Naive thymus-derived CD4-positive, alpha-beta T cell (primary cell): ENCODE data around the gene STK38. TPM values are rescaled to one million over a fixed set of nuclear protein-coding genes. Genes with fewer than 3 reads are reported as not detected.
"Not testable (repeated sequence)": the region's sequence is repeated elsewhere in the genome, so short reads cannot be mapped to it uniquely, and the experiment has no call there.

Source experiments
- ATAC-seq: fragments of 150-1000 bp; cut with Tn5 transposase; 2 replicates; pipeline ENCODE4 v1.10.0; 2021; ENCODE audit warnings: mild to moderate bottlenecking, moderate library complexity
- CTCF ChIA-PET: fragments of 350-600 bp; sonication (Branson Sonifier 250); formaldehyde crosslinking; loops from one replicate; lab custom pipeline; 2021; ENCODE audit warnings: antibody characterized with exemption; lab: Charles Lee
- POLR2A ChIA-PET: fragments of 350-600 bp; sonication (Branson Sonifier 250); formaldehyde crosslinking; loops from one replicate; lab custom pipeline; 2021; ENCODE audit warnings: antibody characterized with exemption, inconsistent platforms; lab: Charles Lee
- DNase-seq, 9 donors: peaks; one replicate each; pipeline versions ENCODE4 v3.0.0 to v3.0.0-alpha.2; 2020 to 2022; ENCODE audit warnings: mixed read lengths in 1 of 9
- H3K27ac ChIP-seq: one replicate; pipeline ENCODE4 v1.7.0; 2013; ENCODE audit warnings: mild to moderate bottlenecking, low read depth, low read length, moderate library complexity
- H3K27me3 ChIP-seq, 2 donors: one replicate each; pipeline ENCODE4 v1.7.0; 2013; ENCODE audit warnings: low read length in 2 of 2, mild to moderate bottlenecking in 2 of 2, moderate library complexity in 2 of 2; ENCODE audit not compliant: control insufficient read depth in 2 of 2, insufficient read depth in 2 of 2
- H3K36me3 ChIP-seq, 3 experiments: 1 replicate in 2 of 3; 2 replicates in 1 of 3; pipeline ENCODE4 v1.7.0; 2013; ENCODE audit warnings: low read length in 3 of 3, mild to moderate bottlenecking in 3 of 3, moderate library complexity in 1 of 3; ENCODE audit not compliant: insufficient read depth in 3 of 3, control insufficient read depth in 2 of 3
- H3K4me1 ChIP-seq, 2 donors: one replicate each; pipeline ENCODE4 v1.7.0; 2013; ENCODE audit warnings: low read length in 2 of 2, mild to moderate bottlenecking in 2 of 2, moderate library complexity in 1 of 2; ENCODE audit not compliant: control insufficient read depth in 2 of 2, insufficient read depth in 2 of 2
- H3K4me3 ChIP-seq: 2 replicates; pipeline ENCODE4 v1.7.0; 2013; ENCODE audit warnings: mild to moderate bottlenecking, low read length
- H3K9me3 ChIP-seq, 3 experiments: 1 replicate in 2 of 3; 2 replicates in 1 of 3; pipeline ENCODE4 v1.7.0; 2013; ENCODE audit warnings: low read length in 3 of 3; ENCODE audit not compliant: control insufficient read depth in 2 of 3
- H3K27ac Mint-ChIP-seq, 9 donors: one replicate each; pipeline ENCODE4 v1.8.0; 2020 to 2022; ENCODE audit warnings: mixed read lengths in 9 of 9, mild to moderate bottlenecking in 8 of 9, moderate library complexity in 5 of 9, inconsistent platforms in 2 of 9
- H3K27me3 Mint-ChIP-seq, 5 donors: one replicate each; pipeline ENCODE4 v1.8.0; 2021 to 2022; ENCODE audit warnings: mixed read lengths in 5 of 5, mild to moderate bottlenecking in 1 of 5
- H3K36me3 Mint-ChIP-seq, 5 donors: one replicate each; pipeline ENCODE4 v1.8.0; 2020 to 2022; ENCODE audit warnings: mixed read lengths in 5 of 5, mild to moderate bottlenecking in 3 of 5, inconsistent platforms in 1 of 5
- H3K4me1 Mint-ChIP-seq, 7 donors: one replicate each; pipeline ENCODE4 v1.8.0; 2020 to 2022; ENCODE audit warnings: mixed read lengths in 7 of 7, mild to moderate bottlenecking in 3 of 7, inconsistent platforms in 1 of 7
- H3K4me3 Mint-ChIP-seq, 10 donors: one replicate each; pipeline ENCODE4 v1.8.0; 2020 to 2022; ENCODE audit warnings: mild to moderate bottlenecking in 10 of 10, mixed read lengths in 10 of 10, moderate library complexity in 6 of 10, inconsistent platforms in 2 of 10
- H3K9me3 Mint-ChIP-seq, 11 donors: one replicate each; pipeline ENCODE4 v1.8.0; 2020 to 2022; ENCODE audit warnings: mixed read lengths in 11 of 11, mild to moderate bottlenecking in 4 of 11, inconsistent platforms in 1 of 11, moderate library complexity in 1 of 11
- intact Hi-C, 2 donors: fragments of 100-400 bp; cut with micrococcal nuclease; formaldehyde crosslinking; loops; one replicate each; pipeline ENCODE4 v1.15.1; 2023
- polyA plus RNA-seq, 2 donors: library from polyadenylated mRNA; unstranded; fragments of 300-500 nt; fragmentation: Illumina TruSeq; gene quantifications; one replicate each; pipeline ENCODE4 v1.2.3, GENCODE V29; 2021
- total RNA-seq, 6 experiments: library from RNA in 5 of 6; stranded (reverse) in 5 of 6; gene quantifications; 1 replicate in 5 of 6; 2 replicates in 1 of 6; pipeline ENCODE4 v1.2.3 and lab custom pipeline; 2021 to 2026

The STK38 gene
- total and polyA plus RNA-seq, 7 experiments from 2014 or later = 56.6 to 193 (median 95.0) TPM

GRCh38 chr6:36572353-36573311, 25.4 kb upstream of the STK38 start:
- DNase-seq, H3K4me1 ChIP-seq, H3K27me3 ChIP-seq, H3K27ac ChIP-seq, H3K36me3 ChIP-seq, H3K9me3 ChIP-seq, H3K27ac Mint-ChIP-seq, intact Hi-C loops, H3K27me3 Mint-ChIP-seq, H3K9me3 Mint-ChIP-seq, H3K4me3 ChIP-seq, H3K4me1 Mint-ChIP-seq, H3K4me3 Mint-ChIP-seq, ATAC-seq, H3K36me3 Mint-ChIP-seq: not testable (repeated sequence)
- ChIA-PET CTCF (interaction anchor here (0.7 kb wide), 1 partner anchor 487 kb away, joined by 5 read pairs; no protein-coding TSS in a partner anchor), POLR2A (interaction anchor here (1.3 kb wide), 1 partner anchor 7 kb away, joined by 3 read pairs; no protein-coding TSS in a partner anchor)

DNA sequence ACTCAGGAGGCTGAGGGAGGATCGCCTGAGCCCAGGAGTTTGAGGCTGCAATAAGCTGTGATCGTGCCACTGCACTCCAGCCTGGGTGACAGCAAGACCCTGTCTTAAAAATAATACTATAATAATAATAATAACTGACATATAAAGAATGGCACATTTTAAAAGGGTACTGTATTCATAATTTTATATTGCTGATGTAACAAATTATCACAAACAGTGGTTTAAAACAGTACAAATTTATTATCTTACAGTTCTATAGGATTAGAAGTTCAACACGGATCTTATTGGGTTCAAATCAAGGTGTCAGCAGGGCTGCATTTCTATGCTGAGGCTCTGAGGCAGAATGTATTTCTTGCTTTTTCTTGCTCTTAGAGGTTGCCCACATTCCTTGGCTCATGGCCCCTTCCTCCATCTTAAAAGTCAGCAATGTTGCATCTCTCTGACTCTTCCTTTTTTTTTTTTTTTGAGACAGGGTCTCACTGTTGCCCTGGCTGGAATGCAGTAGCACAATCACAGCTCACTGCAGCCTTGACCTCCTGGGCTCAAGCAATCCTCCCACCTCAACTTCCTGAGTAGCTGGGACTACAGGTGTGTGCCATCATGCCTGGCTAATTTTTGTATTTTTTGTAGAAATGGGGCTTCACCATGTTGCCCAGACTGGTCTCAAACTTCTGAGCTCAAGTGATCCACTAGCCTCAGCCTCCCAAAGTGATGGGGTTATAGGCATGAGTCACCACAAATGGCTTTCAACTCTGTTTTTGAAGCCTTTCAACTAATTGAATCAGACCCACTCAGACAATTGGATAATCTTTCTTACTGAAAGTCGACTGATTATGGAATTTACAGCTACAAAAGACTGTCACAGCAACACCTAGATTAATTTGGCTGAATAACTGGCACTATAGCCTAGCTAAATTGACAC, 24.1 kb upstream of the STK38 start:
- Mint-ChIP-seq H3K4me3 (no peak overlapping the region), H3K9me3 (peaks cover 0 to 2% (median 0%) of the 10 kb centered on the region in 11 donors), H3K27me3 (no peaks in the 10 kb centered on the region), H3K36me3 (no peaks in the 10 kb centered on the region), H3K27ac (no peak overlapping the region), H3K4me1 (no peaks in the 10 kb centered on the region)
- DNase-seq = no peak
- H3K27ac ChIP-seq = no peak overlapping the region
- ATAC-seq = no peak
- no peak overlapping the region for H3K4me3 ChIP-seq
- POLR2A ChIA-PET = interaction anchor here (0.6 to 1.3 kb wide), 2 partner anchors 9 to 231 kb away, joined by 3 to 4 read pairs; no protein-coding TSS in a partner anchor
- no peaks in the 10 kb centered on the region for H3K9me3 ChIP-seq
- no peaks in the 10 kb centered on the region for H3K4me1 ChIP-seq
- CTCF ChIA-PET = no interaction called here
- intact Hi-C loops = no loop called here
- H3K36me3 ChIP-seq = no peaks in the 10 kb centered on the region
- H3K27me3 ChIP-seq = no peaks in the 10 kb centered on the region

- no peak overlapping the region for H3K27ac ChIP-seq
- CTCF ChIA-PET = interaction anchor here (0.7 kb wide), 1 partner anchor 27 kb away, joined by 4 read pairs; no protein-coding TSS in a partner anchor
- Mint-ChIP-seq H3K4me1 (no peaks in the 10 kb centered on the region), H3K36me3 (no peaks in the 10 kb centered on the region), H3K27me3 (no peaks in the 10 kb centered on the region), H3K9me3 (peaks cover 0 to 2% (median 0%) of the 10 kb centered on the region in 11 donors), H3K4me3 (no peak overlapping the region), H3K27ac (no peak overlapping the region)
- POLR2A ChIA-PET = interaction anchor here (0.6 kb wide), 1 partner anchor 25 kb away, joined by 7 read pairs; no protein-coding TSS in a partner anchor
- intact Hi-C loops = no loop called here
- no peaks in the 10 kb centered on the region for H3K4me1 ChIP-seq
- ATAC-seq = no peak
- H3K36me3 ChIP-seq = no peaks in the 10 kb centered on the region
- H3K9me3 ChIP-seq = no peaks in the 10 kb centered on the region
- no peak overlapping the region for H3K4me3 ChIP-seq
- H3K27me3 ChIP-seq = no peaks in the 10 kb centered on the region
- DNase-seq = no peak
These were observed 23.0 kb upstream of the STK38 start for GRCh38 chr6:36570264-36570663.

DNA sequence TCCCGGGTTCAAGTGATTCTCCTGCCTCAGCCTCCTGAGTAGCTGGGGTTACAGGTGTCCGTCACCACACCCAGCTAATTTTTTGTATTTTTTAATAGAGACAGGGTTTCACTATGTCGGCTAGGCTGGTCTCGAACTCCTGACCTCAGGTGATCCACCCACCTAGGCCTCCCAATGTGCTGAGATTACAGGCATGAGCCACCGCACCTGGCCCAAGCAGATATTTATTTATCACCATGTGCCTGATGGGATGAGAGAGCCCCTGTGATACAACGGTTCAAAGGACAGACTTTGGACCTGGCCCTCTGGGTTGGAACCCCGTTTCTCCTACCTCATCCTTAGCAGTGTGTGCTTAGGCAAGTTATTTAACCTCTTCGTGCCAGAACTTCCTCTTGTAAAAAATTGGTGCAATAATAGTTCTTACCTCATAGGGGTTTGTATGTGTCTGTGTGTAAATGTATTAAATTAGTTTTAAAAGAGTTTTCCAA, 19.2 kb upstream of the STK38 start:
- Histone ChIP-seq H3K36me3 (no peaks in the 10 kb centered on the region), H3K27ac (no peak overlapping the region), H3K4me1 (no peaks in the 10 kb centered on the region), H3K4me3 (no peak overlapping the region), H3K27me3 (no peaks in the 10 kb centered on the region), H3K9me3 (no peaks in the 10 kb centered on the region)
- DNase-seq (no peak), ATAC-seq (no peak)
- CTCF ChIA-PET = no interaction called here
- Mint-ChIP-seq H3K9me3 (no peaks in the 10 kb centered on the region), H3K4me3 (no peak overlapping the region), H3K36me3 (no peaks in the 10 kb centered on the region), H3K4me1 (no peaks in the 10 kb centered on the region), H3K27ac (no peak overlapping the region), H3K27me3 (peaks cover 0 to 19% (median 0%) of the 10 kb centered on the region in 5 donors)
- intact Hi-C loops = no loop called here
- POLR2A ChIA-PET = interaction anchor here (1.2 kb wide), 1 partner anchor 18 kb away, joined by 3 read pairs; no protein-coding TSS in a partner anchor

DNA sequence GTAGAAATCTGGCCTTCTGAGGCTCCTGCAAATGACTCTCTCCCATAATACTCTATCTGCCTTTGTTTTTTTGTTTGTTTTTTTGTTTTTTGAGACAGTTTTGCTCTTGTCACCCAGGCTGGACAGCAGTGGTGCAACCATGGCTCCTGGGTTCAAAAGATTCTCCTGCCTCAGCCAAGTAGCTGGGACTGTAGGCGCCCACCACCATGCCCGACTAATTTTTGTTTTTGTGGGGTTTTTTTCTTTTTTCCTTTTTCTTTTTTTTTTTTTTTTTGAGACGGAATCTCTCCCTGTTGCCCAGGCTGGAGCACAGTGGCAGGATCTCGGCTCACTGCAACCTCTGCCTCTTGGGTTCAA, 16.6 kb upstream of the STK38 start:
- H3K4me1 Mint-ChIP-seq = peaks cover 0 to 5% (median 0%) of the 10 kb centered on the region in 7 donors
- intact Hi-C loops = no loop called here

GRCh38 chr6:36563237-36563927, 16.1 kb upstream of the STK38 start:
- ChIA-PET CTCF (interaction anchor here (0.6 kb wide), 1 partner anchor 30 kb away, joined by 3 read pairs; no protein-coding TSS in a partner anchor), POLR2A (no interaction called here)
- Histone ChIP-seq H3K27me3 (no peaks in the 10 kb centered on the region), H3K36me3 (no peaks in the 10 kb centered on the region), H3K4me3 (no peak overlapping the region), H3K27ac (no peak overlapping the region), H3K9me3 (no peaks in the 10 kb centered on the region), H3K4me1 (no peaks in the 10 kb centered on the region)
- ATAC-seq (no peak), DNase-seq (no peak)
- H3K27ac Mint-ChIP-seq = no peak overlapping the region
- peaks cover 0 to 5% (median 0%) of the 10 kb centered on the region in 7 donors for H3K4me1 Mint-ChIP-seq
- no peaks in the 10 kb centered on the region for H3K9me3 Mint-ChIP-seq
- intact Hi-C loops = no loop called here
- H3K4me3 Mint-ChIP-seq = no peak overlapping the region
- H3K27me3 Mint-ChIP-seq = peaks cover 0 to 30% (median 0%) of the 10 kb centered on the region in 5 donors
- H3K36me3 Mint-ChIP-seq = no peaks in the 10 kb centered on the region

More for the DNA sequence above, 16.6 kb upstream of the STK38 start:
- DNase-seq = no peak
- no peaks in the 10 kb centered on the region for H3K9me3 Mint-ChIP-seq
- POLR2A ChIA-PET = no interaction called here
- CTCF ChIA-PET = interaction anchor here (0.6 kb wide), 1 partner anchor 29 kb away, joined by 3 read pairs; no protein-coding TSS in a partner anchor
- no peak for ATAC-seq
- Histone ChIP-seq H3K4me3 (no peak overlapping the region), H3K9me3 (no peaks in the 10 kb centered on the region), H3K36me3 (no peaks in the 10 kb centered on the region), H3K27ac (no peak overlapping the region), H3K27me3 (no peaks in the 10 kb centered on the region), H3K4me1 (no peaks in the 10 kb centered on the region)
- H3K36me3 Mint-ChIP-seq = no peaks in the 10 kb centered on the region
- peaks cover 0 to 30% (median 0%) of the 10 kb centered on the region in 5 donors for H3K27me3 Mint-ChIP-seq
- H3K27ac Mint-ChIP-seq = no peak overlapping the region
- H3K4me3 Mint-ChIP-seq = no peak overlapping the region
